H1 (cell line): ENCODE data around the gene ADGRL3. TPM values are rescaled to one million over a fixed set of nuclear protein-coding genes. Genes with fewer than 3 reads are reported as not detected.

Source experiments
- CTCF ChIA-PET: fragments of 300-600 bp; sonication (Branson Sonifier 250); formaldehyde crosslinking; loops from one replicate; lab custom pipeline; 2021; ENCODE audit not compliant: partially characterized antibody; lab: Charles Lee
- POLR2A ChIA-PET: fragments of 300-600 bp; sonication (Branson Sonifier 250); formaldehyde crosslinking; loops from one replicate; lab custom pipeline; 2021; ENCODE audit warnings: inconsistent platforms; ENCODE audit not compliant: partially characterized antibody; lab: Charles Lee
- DNase-seq, 2 experiments: peaks; one replicate each; pipeline versions ENCODE4 v3.0.0 to v3.0.0-alpha.2; 2010 to 2022; ENCODE audit warnings: low spot score in 2 of 2, low read depth in 1 of 2, mixed read lengths in 1 of 2
- FAIRE-seq: peaks from 2 replicates; lab custom pipeline; 2011; peaks lifted over from hg19 to GRCh38; lab: Jason Lieb, UNC
- H2AFZ ChIP-seq: 2 replicates; pipeline ENCODE4 v1.8.1; 2012; ENCODE audit warnings: low read length, inconsistent platforms
- H2AK5ac ChIP-seq: 2 replicates; pipeline ENCODE4 v1.6.1; 2013; ENCODE audit warnings: low read depth, low read length
- H2BK120ac ChIP-seq: replicated peaks from 2 replicates; pipeline ENCODE3; 2013; ENCODE audit warnings: low read depth, low read length, inconsistent platforms
- H2BK12ac ChIP-seq: 2 replicates; pipeline ENCODE4 v1.6.1; 2013; ENCODE audit warnings: low read depth, low read length
- H2BK15ac ChIP-seq: 2 replicates; pipeline ENCODE4 v1.6.1; 2013; ENCODE audit warnings: low read length
- H2BK20ac ChIP-seq: 2 replicates; pipeline ENCODE4 v1.6.1; 2013; ENCODE audit warnings: low read length
- H2BK5ac ChIP-seq: 2 replicates; pipeline ENCODE4 v1.6.1; 2013; ENCODE audit warnings: low read depth, low read length
- H3K14ac ChIP-seq: 2 replicates; pipeline ENCODE4 v1.6.1; 2013; ENCODE audit warnings: inconsistent platforms; ENCODE audit not compliant: insufficient read length
- H3K18ac ChIP-seq: 2 replicates; pipeline ENCODE4 v1.6.1; 2013; ENCODE audit warnings: low read length; ENCODE audit errors: extremely low read depth
- H3K23ac ChIP-seq: 2 replicates; pipeline ENCODE4 v1.6.1; 2013; ENCODE audit warnings: inconsistent platforms; ENCODE audit not compliant: insufficient read length
- H3K23me2 ChIP-seq: 2 replicates; pipeline ENCODE4 v1.6.1; 2013; ENCODE audit warnings: low read depth, low read length
- H3K27ac ChIP-seq: 2 replicates; pipeline ENCODE4 v1.6.1; 2011; ENCODE audit warnings: low read depth, low read length, inconsistent platforms
- H3K27me3 ChIP-seq, 4 experiments: replicated peaks in 1 of 4; 1 replicate in 1 of 4; 2 replicates in 3 of 4; pipeline versions ENCODE4 v1.6.1 to v1.8.1; 2011 to 2013; ENCODE audit warnings: low read length in 3 of 4, mild to moderate bottlenecking in 3 of 4, inconsistent platforms in 2 of 4, mixed read lengths in 2 of 4, moderate library complexity in 1 of 4; ENCODE audit not compliant: control insufficient read depth in 3 of 4, insufficient read depth in 3 of 4; ENCODE audit errors: extremely low read depth in 1 of 4
- H3K36me3 ChIP-seq, 4 experiments: 2 replicates each; pipeline versions ENCODE4 v1.6.1 to v1.8.1; 2011 to 2013; ENCODE audit warnings: mild to moderate bottlenecking in 4 of 4, low read length in 3 of 4, moderate library complexity in 2 of 4, control low read depth in 1 of 4, inconsistent platforms in 1 of 4; ENCODE audit not compliant: insufficient read depth in 4 of 4, control insufficient read depth in 2 of 4
- H3K4ac ChIP-seq: replicated peaks from 2 replicates; pipeline ENCODE3; 2013; ENCODE audit warnings: low read length, low read depth, mixed read lengths, inconsistent platforms; ENCODE audit not compliant: insufficient read length
- H3K4me1 ChIP-seq, 4 experiments: replicated peaks in 1 of 4; 1 replicate in 1 of 4; 2 replicates in 3 of 4; pipeline versions ENCODE4 v1.6.1 to v1.8.1; 2011 to 2013; ENCODE audit warnings: low read length in 3 of 4, inconsistent platforms in 2 of 4, mixed read lengths in 1 of 4; ENCODE audit not compliant: insufficient read depth in 4 of 4, control insufficient read depth in 3 of 4
- H3K4me2 ChIP-seq, 2 experiments: 2 replicates each; pipeline versions ENCODE4 v1.6.1 to v1.8.1; 2011 to 2013; ENCODE audit warnings: low read depth in 2 of 2, low read length in 2 of 2, control low read depth in 1 of 2, inconsistent platforms in 1 of 2, mild to moderate bottlenecking in 1 of 2; ENCODE audit not compliant: insufficient read depth in 1 of 2
- H3K4me3 ChIP-seq, 4 experiments: fragments of 200-600, 300-600 bp in 1 of 4; sonication (generic), shearing (Covaris generic), sonication (Bioruptor Twin) in 1 of 4; 2 replicates each; pipeline versions ENCODE4 v1.5.1 to v1.8.1; 2011 to 2016; ENCODE audit warnings: low read length in 4 of 4, low read depth in 3 of 4, control low read depth in 2 of 4, inconsistent platforms in 2 of 4, mild to moderate bottlenecking in 2 of 4, mixed read lengths in 1 of 4, moderate library complexity in 1 of 4; ENCODE audit not compliant: insufficient read depth in 2 of 4; ENCODE audit errors: extremely low read depth in 1 of 4
- H3K56ac ChIP-seq: replicated peaks from 2 replicates; pipeline ENCODE3; 2013; ENCODE audit warnings: low read depth, mild to moderate bottlenecking, mixed read lengths, low read length, inconsistent platforms; ENCODE audit not compliant: insufficient read length
- H3K79me1 ChIP-seq: 2 replicates; pipeline ENCODE4 v1.6.1; 2013; ENCODE audit warnings: low read depth, low read length, control low read depth
- H3K79me2 ChIP-seq, 2 experiments: 2 replicates each; pipeline versions ENCODE4 v1.6.1 to v1.8.1; 2012 to 2013; ENCODE audit warnings: low read length in 2 of 2, mild to moderate bottlenecking in 2 of 2, inconsistent platforms in 1 of 2; ENCODE audit not compliant: insufficient read depth in 2 of 2, control insufficient read depth in 1 of 2
- H3K9ac ChIP-seq, 4 experiments: replicated peaks in 1 of 4; 1 replicate in 1 of 4; 2 replicates in 3 of 4; pipeline versions ENCODE4 v1.6.1 to v1.8.1; 2011 to 2013; ENCODE audit warnings: low read depth in 3 of 4, low read length in 3 of 4, control low read depth in 2 of 4, mild to moderate bottlenecking in 2 of 4, moderate library complexity in 2 of 4, inconsistent platforms in 1 of 4; ENCODE audit errors: extremely low read depth in 1 of 4
- H3K9me3 ChIP-seq, 2 experiments: 2 replicates each; pipeline versions ENCODE4 v1.6.1 to v1.8.1; 2012 to 2013; ENCODE audit warnings: mild to moderate bottlenecking in 2 of 2, moderate library complexity in 2 of 2, control low read depth in 1 of 2, inconsistent platforms in 1 of 2, low read depth in 1 of 2, low read length in 1 of 2, mixed read lengths in 1 of 2; ENCODE audit not compliant: insufficient read depth in 2 of 2
- H4K20me1 ChIP-seq, 2 experiments: replicated peaks in 1 of 2; 2 replicates each; pipeline versions ENCODE3 to v1.8.1; 2011 to 2013; ENCODE audit warnings: inconsistent platforms in 2 of 2, low read length in 2 of 2, mild to moderate bottlenecking in 1 of 2; ENCODE audit not compliant: insufficient read depth in 2 of 2, control insufficient read depth in 1 of 2
- H4K5ac ChIP-seq: 2 replicates; pipeline ENCODE4 v1.6.1; 2013; ENCODE audit warnings: low read length, low read depth, mixed read lengths, inconsistent platforms; ENCODE audit not compliant: insufficient read length
- H4K8ac ChIP-seq: 2 replicates; pipeline ENCODE4 v1.8.0; 2013; ENCODE audit warnings: mild to moderate bottlenecking, moderate library complexity, low read length, inconsistent platforms; ENCODE audit not compliant: insufficient read depth; ENCODE audit errors: extremely low read depth
- H4K91ac ChIP-seq: replicated peaks from 2 replicates; pipeline ENCODE3; 2013; ENCODE audit warnings: low read length, mixed read lengths, inconsistent platforms; ENCODE audit not compliant: insufficient read length
- WGBS, 2 experiments: shearing (Covaris generic) in 1 of 2; methylation state at CpG; one replicate each; pipeline versions ENCODE4 v1.1.6 to v1.1.7; 2013 to 2015; ENCODE audit warnings: low lambda C conversion rate in 2 of 2, mixed read lengths in 2 of 2, inconsistent platforms in 1 of 2, low coverage in 1 of 2, missing lambda C conversion rate in 1 of 2; ENCODE audit not compliant: insufficient replicate concordance in 2 of 2, insufficient coverage in 1 of 2, insufficient read length in 1 of 2; ENCODE audit errors: extremely low coverage in 1 of 2, missing lambda C conversion rate in 1 of 2; 5-methylcytosine and 5-hydroxymethylcytosine counted together
- polyA plus RNA-seq, 7 experiments: library from polyadenylated mRNA; depleted of rRNA in 3 of 7; stranded (reverse) in 5 of 7; unstranded in 2 of 7; fragments of >200 nt in 5 of 7; fragments of 200-250 nt in 2 of 7; gene quantifications; 1 replicate in 5 of 7; 2 replicates in 1 of 7; 4 replicates in 1 of 7; pipeline versions ENCODE4 v1.2.1 to v1.2.3, GENCODE V29; 2011 to 2013; ENCODE audit warnings: missing spikeins in 2 of 7, mixed read lengths in 2 of 7
- total RNA-seq: library from RNA; stranded (reverse); fragmentation: NEBNext Ultra II Directional; extraction: Animal tissue kit (Norgen Biotek cat#: 25700); gene quantifications from 2 replicates; pipeline ENCODE4 v1.2.1, GENCODE V29; 2021

The ADGRL3 gene
- total and polyA plus RNA-seq, 2 of the 8 experiments (the other 6 are each of a cell fraction or from before 2014, with no cell fraction given): 6.6 to 13.0 TPM

DNA sequence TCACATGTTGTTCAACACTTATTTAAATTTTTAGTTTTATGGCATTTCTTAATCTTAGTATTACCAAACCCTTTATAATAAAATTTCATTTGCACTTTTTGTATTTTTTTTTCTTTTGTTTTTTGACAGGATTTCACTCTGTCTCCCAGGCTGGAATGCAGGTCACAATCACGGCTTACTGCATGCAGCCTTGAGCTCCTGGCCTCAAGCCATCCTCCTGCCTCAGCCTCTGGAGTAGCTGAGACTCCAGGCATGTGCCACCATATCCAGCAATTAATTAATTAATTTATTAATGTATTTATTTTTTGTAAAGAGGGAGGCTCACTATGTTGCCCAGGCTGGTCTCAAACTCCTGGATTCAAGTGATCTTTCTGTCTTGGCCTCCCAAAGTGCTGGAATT lies 133.4 kb downstream of the ADGRL3 start:
- Histone ChIP-seq H4K8ac (no peak overlapping the region), H3K27me3 (no peaks in the 10 kb centered on the region), H2BK12ac (no peak overlapping the region), H3K27ac (no peak overlapping the region), H2AFZ (no peak overlapping the region), H2AK5ac (no peak overlapping the region), H4K20me1 (peaks cover 0 to 2% of the 10 kb centered on the region in 2 experiments), H3K23me2 (peaks cover 2% of the 10 kb centered on the region; the same call in 1 of the 2 replicates), H3K4me3 (no peak overlapping the region), H3K4me1 (peaks cover 2 to 19% (median 10%) of the 10 kb centered on the region in 4 experiments; a peak in 6 of 7 replicates), H4K5ac (no peak overlapping the region), H2BK15ac (no peak overlapping the region), H3K79me1 (no peaks in the 10 kb centered on the region), H3K79me2 (peaks cover 0 to 8% of the 10 kb centered on the region in 2 experiments; a peak in 1 of 4 replicates), H3K14ac (no peak overlapping the region), H2BK20ac (no peak overlapping the region), H3K4me2 (no peak overlapping the region), H2BK120ac (no peak overlapping the region), H3K36me3 (no peaks in the 10 kb centered on the region), H4K91ac (no peak overlapping the region), H2BK5ac (no peak overlapping the region), H3K9me3 (0 out of 4 replicates have a peak, but pooled peaks cover 0 to 2% of the 10 kb centered on the region in 2 experiments), H3K4ac (no peak overlapping the region), H3K23ac (no peak overlapping the region), H3K9ac (no peak overlapping the region), H3K56ac (no peak overlapping the region), H3K18ac (no peak overlapping the region)
- 100% methylated on average over 1 of the region's 1 CpG; no CpG with 5 or more reads in 1 of the 2 experiments for WGBS, 2 experiments
- CTCF ChIA-PET: no interaction called here
- FAIRE-seq (no peak), DNase-seq (no peak)
- POLR2A ChIA-PET: no interaction called here
